Hepatocyte (in vitro differentiated cells): ENCODE data around the gene C2CD4C.

Experiments used
- EZH2phosphoT487 ChIP-seq: fragments of 200-600 bp; sonication (generic); IDR thresholded peaks from one replicate; pipeline ENCODE4 v1.6.1; 2018; ENCODE audit warnings: antibody characterized with exemption, mild to moderate bottlenecking, low read depth, moderate library complexity; ENCODE audit not compliant: unreplicated experiment, severe bottlenecking
- TF ChIP-seq, protein P1 (sequence below): fragments of 200-600 bp; sonication (generic); IDR thresholded peaks from 2 replicates; pipeline ENCODE4 v1.5.1; 2016; ENCODE audit warnings: antibody characterized with exemption, mild to moderate bottlenecking; ENCODE audit not compliant: poor library complexity

DNA sequence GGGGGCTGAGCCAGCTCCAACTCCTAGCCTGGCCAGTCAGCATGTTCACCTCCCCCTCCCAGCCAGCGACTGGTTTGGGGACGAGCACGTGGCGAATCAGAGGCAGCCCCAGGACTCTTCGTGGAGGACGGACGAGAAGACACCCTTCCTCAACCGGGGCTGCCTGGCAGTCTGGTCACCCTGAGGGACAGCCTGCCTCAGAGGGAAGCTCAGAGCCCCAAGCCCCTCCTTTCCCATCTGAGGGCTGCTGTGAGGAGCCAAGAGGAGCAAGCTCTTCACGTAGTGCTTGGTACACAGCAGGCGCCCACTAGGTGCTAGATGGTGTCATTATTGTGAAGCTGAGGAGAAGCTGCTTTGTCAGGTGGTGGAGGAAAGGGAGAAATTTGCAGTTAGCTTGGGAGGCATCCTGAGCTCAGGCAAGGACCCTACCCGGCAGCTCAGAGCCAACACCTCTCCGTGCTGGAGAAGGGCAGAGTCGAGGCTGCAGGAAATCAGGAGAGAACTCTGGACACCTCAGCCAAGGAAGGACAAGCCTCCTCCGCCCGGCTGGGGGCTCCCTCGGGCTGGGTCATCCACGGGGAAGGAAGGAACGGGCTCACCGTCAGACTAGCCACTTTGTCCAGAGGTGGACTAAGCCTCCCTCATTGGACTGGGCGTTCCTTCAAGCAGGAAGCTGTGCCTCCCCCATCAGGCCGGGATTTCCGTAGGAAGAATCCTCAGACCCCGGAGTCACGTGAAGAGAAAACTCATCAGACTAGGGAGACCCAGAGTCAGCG, 14.9 kb upstream of the C2CD4C start:
- TF ChIP-seq, protein P1, sequence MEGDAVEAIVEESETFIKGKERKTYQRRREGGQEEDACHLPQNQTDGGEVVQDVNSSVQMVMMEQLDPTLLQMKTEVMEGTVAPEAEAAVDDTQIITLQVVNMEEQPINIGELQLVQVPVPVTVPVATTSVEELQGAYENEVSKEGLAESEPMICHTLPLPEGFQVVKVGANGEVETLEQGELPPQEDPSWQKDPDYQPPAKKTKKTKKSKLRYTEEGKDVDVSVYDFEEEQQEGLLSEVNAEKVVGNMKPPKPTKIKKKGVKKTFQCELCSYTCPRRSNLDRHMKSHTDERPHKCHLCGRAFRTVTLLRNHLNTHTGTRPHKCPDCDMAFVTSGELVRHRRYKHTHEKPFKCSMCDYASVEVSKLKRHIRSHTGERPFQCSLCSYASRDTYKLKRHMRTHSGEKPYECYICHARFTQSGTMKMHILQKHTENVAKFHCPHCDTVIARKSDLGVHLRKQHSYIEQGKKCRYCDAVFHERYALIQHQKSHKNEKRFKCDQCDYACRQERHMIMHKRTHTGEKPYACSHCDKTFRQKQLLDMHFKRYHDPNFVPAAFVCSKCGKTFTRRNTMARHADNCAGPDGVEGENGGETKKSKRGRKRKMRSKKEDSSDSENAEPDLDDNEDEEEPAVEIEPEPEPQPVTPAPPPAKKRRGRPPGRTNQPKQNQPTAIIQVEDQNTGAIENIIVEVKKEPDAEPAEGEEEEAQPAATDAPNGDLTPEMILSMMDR, result no peak
- no peak for TF ChIP-seq EZH2phosphoT487
